Activated T-cell treated with anti-CD3 and anti-CD28 coated beads, Interleukin-2, amount 50 U/mL, for 1 hour (primary cell): Measurements from ENCODE around the gene BPGM.

Experiments
- DNase-seq: peaks from one replicate; pipeline ENCODE4 v3.0.0-alpha.2; 2020

Gene BPGM

GRCh38 chr7:134646425-134647305 is at the start of gene BPGM:
Gene BPGM (plus strand): TSS chr7:134646853. CDS start chr7:134661508, 14,655 bp downstream.
- DNase-seq = peak; percentile 91

- no peak for DNase-seq
Measured at GRCh38 chr7:134599371-134599770, 47.3 kb upstream of the BPGM start.

- no peak for DNase-seq
Measured at GRCh38 chr7:134601459-134601858, 45.2 kb upstream of the BPGM start.

GRCh38 chr7:134602881-134603451 is 43.7 kb upstream of the BPGM start:
- DNase-seq = no peak

GRCh38 chr7:134605978-134606923 is 40.4 kb upstream of the BPGM start:
- DNase-seq = peak; percentile 55

- DNase-seq = no peak
Measured at GRCh38 chr7:134611611-134612151, 35.0 kb upstream of the BPGM start.

- no peak for DNase-seq
Measured at GRCh38 chr7:134612197-134612596, 34.5 kb upstream of the BPGM start.

GRCh38 chr7:134613623-134614347 is 32.9 kb upstream of the BPGM start:
- no peak for DNase-seq

- no peak for DNase-seq
Measured at GRCh38 chr7:134616611-134617010, 30.0 kb upstream of the BPGM start.

GRCh38 chr7:134618756-134619530 is 27.7 kb upstream of the BPGM start:
- DNase-seq = no peak

GRCh38 chr7:134619627-134620331 is 26.9 kb upstream of the BPGM start:
- DNase-seq = no peak

GRCh38 chr7:134622303-134622995 is 24.2 kb upstream of the BPGM start:
- no peak for DNase-seq

- no peak for DNase-seq
Measured at GRCh38 chr7:134623193-134623592, 23.5 kb upstream of the BPGM start.

- no peak for DNase-seq
Measured at GRCh38 chr7:134625550-134625949, 21.1 kb upstream of the BPGM start.

- DNase-seq = no peak
Measured at GRCh38 chr7:134627109-134627774, 19.4 kb upstream of the BPGM start.

GRCh38 chr7:134627775-134628153 is 18.9 kb upstream of the BPGM start:
- DNase-seq = no peak

GRCh38 chr7:134629445-134629844 is 17.2 kb upstream of the BPGM start:
- DNase-seq = no peak

GRCh38 chr7:134630237-134630636 is 16.4 kb upstream of the BPGM start:
- DNase-seq = no peak

- no peak for DNase-seq
Measured at GRCh38 chr7:134630893-134631292, 15.8 kb upstream of the BPGM start.

- no peak for DNase-seq
Measured at GRCh38 chr7:134632052-134632451, 14.6 kb upstream of the BPGM start.
